Upper lobe of right lung (tissue), 1 donor: ENCODE data around the gene ECHS1. TPM values are rescaled to one million over a fixed set of nuclear protein-coding genes. Genes with fewer than 3 reads are reported as not detected.

Experiments
- ATAC-seq: fragments of 200-7000 bp; cut with Tn5 transposase; one replicate; pipeline ENCODE4 v1.9.1; 2020; ENCODE audit warnings: mild to moderate bottlenecking, moderate library complexity
- DNase-seq: peaks from one replicate; pipeline ENCODE4 v3.0.0-alpha.2; 2020
- H3K27ac ChIP-seq: fragments of 200-600 bp; one replicate; pipeline ENCODE4 v1.8.0; 2022
- H3K27me3 ChIP-seq: fragments of 200-600 bp; one replicate; pipeline ENCODE4 v1.8.0; 2022; ENCODE audit warnings: mild to moderate bottlenecking
- H3K36me3 ChIP-seq: fragments of 200-600 bp; one replicate; pipeline ENCODE4 v1.8.0; 2022
- H3K4me1 ChIP-seq: fragments of 200-600 bp; one replicate; pipeline ENCODE4 v1.8.0; 2022
- H3K4me3 ChIP-seq: fragments of 200-600 bp; one replicate; pipeline ENCODE4 v1.8.0; 2022; ENCODE audit warnings: mild to moderate bottlenecking
- H3K9me3 ChIP-seq: fragments of 200-600 bp; one replicate; pipeline ENCODE4 v1.8.0; 2022
- CTCF ChIP-seq: fragments of 200-600 bp; IDR thresholded peaks from one replicate; pipeline ENCODE4 v1.8.0; 2022; ENCODE audit warnings: antibody characterized with exemption
- intact Hi-C: fragments of 100-400 bp; cut with DNase I; formaldehyde crosslinking; loops from one replicate; pipeline ENCODE4 v1.11.0; 2022
- total RNA-seq: library from RNA; stranded (reverse); fragmentation: NEBNext Ultra II Directional; extraction: Animal tissue kit (Norgen Biotek cat#: 25700); gene quantifications from one replicate; pipeline ENCODE4 v1.2.1, GENCODE V29; 2021
- donor health status: DM: no; HTN: yes; CAD: no; lungs with severe emphysema.

Gene ECHS1
- total RNA-seq, 1 donor from 2014 or later = 55.8 TPM

GRCh38 chr10:133384071-133384470 lies 10.9 kb upstream of the ECHS1 start:
- peak; percentile 43 for DNase-seq
- no peak for TF ChIP-seq CTCF
- intact Hi-C loops = no loop called here

GRCh38 chr10:133383551-133383950 lies 10.4 kb upstream of the ECHS1 start:
- DNase-seq (no peak), ATAC-seq (no peak)
- no peak for TF ChIP-seq CTCF
- intact Hi-C loops = no loop called here
- Histone ChIP-seq H3K4me3 (no peak overlapping the region), H3K27ac (no peak overlapping the region), H3K4me1 (no peaks in the 10 kb centered on the region), H3K27me3 (no peaks in the 10 kb centered on the region), H3K9me3 (no peaks in the 10 kb centered on the region), H3K36me3 (no peaks in the 10 kb centered on the region)

More at GRCh38 chr10:133384071-133384470, 10.9 kb upstream of the ECHS1 start:
- no peaks in the 10 kb centered on the region for H3K36me3 ChIP-seq
- H3K27ac ChIP-seq = no peak overlapping the region
- no peak overlapping the region for H3K4me3 ChIP-seq
- H3K4me1 ChIP-seq = no peaks in the 10 kb centered on the region
- H3K27me3 ChIP-seq = no peaks in the 10 kb centered on the region
- no peak for ATAC-seq
- no peaks in the 10 kb centered on the region for H3K9me3 ChIP-seq

DNA sequence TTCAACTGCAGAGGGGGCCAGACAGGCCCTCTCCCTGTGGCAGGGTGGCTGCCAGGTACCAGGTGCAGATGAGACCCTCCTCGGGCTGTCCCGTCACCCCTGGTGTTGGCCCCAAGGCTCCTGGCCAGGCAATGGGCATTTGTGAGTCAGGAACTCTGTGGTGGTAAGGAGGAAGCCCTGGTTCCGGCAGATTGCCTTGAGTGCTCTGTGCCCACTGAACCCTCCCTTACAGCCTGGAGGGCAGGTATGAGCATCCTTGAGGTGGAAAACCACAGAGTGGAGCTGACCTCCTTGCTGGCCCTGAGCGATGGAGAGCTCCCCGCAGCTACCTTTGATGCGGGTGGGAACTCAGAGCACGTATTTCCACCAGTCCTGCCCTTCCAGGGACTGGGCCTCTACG lies 7.9 kb upstream of the ECHS1 start:
- peaks cover 8% of the 10 kb centered on the region for H3K4me1 ChIP-seq
- H3K36me3 ChIP-seq = no peaks in the 10 kb centered on the region
- intact Hi-C loops = no loop called here
- no peak for ATAC-seq
- no peak for DNase-seq
- TF ChIP-seq CTCF = no peak
- no peak overlapping the region for H3K27ac ChIP-seq
- no peak overlapping the region for H3K4me3 ChIP-seq
- H3K9me3 ChIP-seq = no peaks in the 10 kb centered on the region
- H3K27me3 ChIP-seq = no peaks in the 10 kb centered on the region

DNA sequence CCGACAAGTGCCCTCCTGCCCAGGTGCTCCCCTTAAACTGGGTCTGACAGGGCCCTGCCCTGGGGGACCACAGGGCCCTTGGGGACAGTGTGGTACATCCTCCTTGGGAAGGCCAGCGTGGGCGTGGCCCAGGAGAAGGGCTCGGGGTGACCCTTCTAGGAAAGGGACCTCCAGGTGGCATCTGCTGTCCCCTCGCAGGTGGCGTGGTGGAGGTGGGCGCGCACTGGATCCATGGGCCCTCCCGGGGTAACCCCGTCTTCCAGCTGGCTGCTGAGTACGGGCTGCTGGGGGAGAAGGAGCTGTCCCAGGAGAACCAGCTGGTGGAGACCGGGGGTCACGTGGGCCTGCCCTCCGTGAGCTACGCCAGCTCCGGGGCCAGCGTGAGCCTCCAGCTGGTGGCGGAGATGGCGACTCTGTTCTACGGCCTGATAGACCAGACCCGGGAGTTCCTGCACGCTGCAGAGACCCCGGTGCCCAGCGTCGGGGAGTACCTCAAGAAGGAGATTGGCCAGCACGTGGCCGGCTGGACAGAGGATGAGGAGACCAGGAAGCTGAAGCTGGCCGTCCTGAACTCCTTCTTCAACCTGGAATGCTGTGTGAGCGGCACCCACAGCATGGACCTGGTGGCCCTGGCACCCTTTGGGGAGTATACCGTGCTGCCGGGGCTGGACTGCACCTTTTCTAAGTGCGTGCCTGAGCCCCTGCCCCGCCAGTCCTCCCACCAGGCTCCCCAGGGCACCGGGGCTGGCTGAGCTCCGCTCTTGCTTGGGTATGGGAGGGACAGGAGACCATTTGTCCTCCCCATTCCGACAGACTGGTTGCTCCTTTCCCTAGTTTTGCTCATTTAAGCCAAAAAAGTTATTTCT lies 6.9 kb upstream of the ECHS1 start:
- peaks cover 8% of the 10 kb centered on the region for H3K4me1 ChIP-seq
- H3K36me3 ChIP-seq = no peaks in the 10 kb centered on the region
- TF ChIP-seq CTCF = no peak
- DNase-seq = peak; percentile 73
- H3K4me3 ChIP-seq = peak overlapping the region; percentile 71
- intact Hi-C loops = no loop called here
- no peaks in the 10 kb centered on the region for H3K9me3 ChIP-seq
- no peaks in the 10 kb centered on the region for H3K27me3 ChIP-seq
- ATAC-seq = peak; percentile 4
- peak overlapping the region; percentile 47 for H3K27ac ChIP-seq

DNA sequence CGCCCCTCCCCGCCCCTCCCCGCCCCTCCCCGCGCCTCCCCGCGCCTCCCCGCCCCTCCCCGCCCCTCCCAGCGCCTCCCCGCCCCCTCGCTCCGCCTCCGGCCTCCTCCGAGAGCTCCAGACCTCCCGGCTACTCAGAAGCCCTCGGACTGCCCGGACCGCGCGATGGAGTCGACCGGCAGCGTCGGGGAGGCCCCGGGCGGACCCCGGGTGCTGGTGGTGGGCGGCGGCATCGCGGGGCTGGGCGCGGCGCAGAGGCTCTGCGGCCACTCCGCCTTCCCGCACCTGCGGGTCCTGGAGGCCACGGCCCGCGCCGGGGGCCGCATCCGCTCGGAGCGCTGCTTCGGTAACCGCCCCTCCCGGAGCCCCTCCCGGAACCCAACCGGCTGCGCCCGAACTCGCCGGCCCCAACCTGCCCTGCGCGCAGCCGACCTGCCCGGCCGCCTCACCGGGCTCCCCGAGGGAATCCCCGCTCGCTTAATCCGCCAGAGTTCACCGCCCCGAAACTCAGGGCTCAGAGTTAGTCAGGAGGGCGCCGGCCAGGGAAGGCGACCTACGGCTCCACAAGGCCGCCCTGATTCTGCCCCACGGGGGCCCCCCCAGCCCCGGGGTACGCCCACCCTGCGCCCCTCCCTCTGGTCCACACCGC lies 6.1 kb upstream of the ECHS1 start, which contains the start of gene PAOX:
TSS of gene PAOX (plus strand) at position 111 of the 649 bp plus-strand sequence. CDS start at position 166, 55 bp downstream.
- H3K27me3 ChIP-seq = no peaks in the 10 kb centered on the region
- H3K27ac ChIP-seq = peak within 1 kb of the TSS; percentile 82
- TF ChIP-seq CTCF = no peak
- H3K9me3 ChIP-seq = no peaks in the 10 kb centered on the region
- DNase-seq (peak; percentile 89), ATAC-seq (peak; percentile 77)
- H3K4me1 ChIP-seq = peaks cover 11% of the 10 kb centered on the region
- no peaks in the 10 kb centered on the region for H3K36me3 ChIP-seq
- intact Hi-C loops = no loop called here
- peak within 1 kb of the TSS; percentile 81 for H3K4me3 ChIP-seq
